ENCODE results near the gene STXBP6. TPM values are rescaled to one million over a fixed set of nuclear protein-coding genes. Genes with fewer than 3 reads are reported as not detected.

STXBP6 gene
- total and polyA plus RNA-seq, 2 of the 13 experiments (the other 11 are each of a cell fraction or from before 2014, with no cell fraction given): 35.3 to 42.8 TPM

GRCh38 chr14:24892497-24893051, 157.4 kb downstream of the STXBP6 start (continued):
- TF ChIP-seq PATZ1 (CRISPR knock-in tag; IDR thresholded peaks at IDR 0.05) (no peak), ZFP91 (CRISPR knock-in tag; IDR thresholded peaks at IDR 0.05; ENCODE audit: borderline replicate concordance) (0 out of 2 replicates have a peak, but pooled peaks have one; percentile 10), FOXC1 (CRISPR knock-in tag; IDR thresholded peaks at IDR 0.05; ENCODE audit: borderline replicate concordance) (0 out of 2 replicates have a peak, but pooled peaks have one; percentile 35), ZKSCAN8 (CRISPR knock-in tag; IDR thresholded peaks at IDR 0.05; ENCODE audit: borderline replicate concordance) (no peak), ZBTB49 (CRISPR knock-in tag; IDR thresholded peaks at IDR 0.05; ENCODE audit: borderline replicate concordance) (0 out of 2 replicates have a peak, but pooled peaks have one; percentile 50), ETS1 (CRISPR knock-in tag; IDR thresholded peaks at IDR 0.05) (no peak), ZNF225 (CRISPR knock-in tag; IDR thresholded peaks at IDR 0.05) (no peak), ZSCAN20 (CRISPR knock-in tag; IDR thresholded peaks at IDR 0.05; ENCODE audit: borderline replicate concordance) (no peak), ZNF615 (CRISPR knock-in tag; IDR thresholded peaks at IDR 0.05; ENCODE audit: borderline replicate concordance) (no peak), FOXA3 (CRISPR knock-in tag; IDR thresholded peaks at IDR 0.05) (no peak; the same call in 1 of the 2 replicates), THAP11 (CRISPR knock-in tag; IDR thresholded peaks at IDR 0.05) (no peak; the same call in 1 of the 2 replicates), USF2 (IDR thresholded peaks at IDR 0.05; ENCODE audit: low read depth, low read length) (0 out of 2 replicates have a peak, but pooled peaks have one; percentile 10), USF2 (CRISPR knock-in tag; IDR thresholded peaks at IDR 0.05; ENCODE audit: borderline replicate concordance) (no peak), ZNF234 (CRISPR knock-in tag; conservative IDR thresholded peaks at IDR 0.05) (no peak), KMT2A (CRISPR knock-in tag; IDR thresholded peaks at IDR 0.05) (no peak), TFDP1 (CRISPR knock-in tag; IDR thresholded peaks at IDR 0.05; ENCODE audit: borderline replicate concordance) (peak; percentile 26; the same call in 1 of the 2 replicates), SNRNP70 (IDR thresholded peaks at IDR 0.05; ENCODE audit: low read depth, low read length) (no peak), SAP130 (CRISPR knock-in tag; IDR thresholded peaks at IDR 0.05; ENCODE audit: low read depth) (0 out of 2 replicates have a peak, but pooled peaks have one; percentile 21)

Measured in HepG2 (cell line).